ENCODE measurements around the gene CABLES1.

Gene CABLES1

DNA sequence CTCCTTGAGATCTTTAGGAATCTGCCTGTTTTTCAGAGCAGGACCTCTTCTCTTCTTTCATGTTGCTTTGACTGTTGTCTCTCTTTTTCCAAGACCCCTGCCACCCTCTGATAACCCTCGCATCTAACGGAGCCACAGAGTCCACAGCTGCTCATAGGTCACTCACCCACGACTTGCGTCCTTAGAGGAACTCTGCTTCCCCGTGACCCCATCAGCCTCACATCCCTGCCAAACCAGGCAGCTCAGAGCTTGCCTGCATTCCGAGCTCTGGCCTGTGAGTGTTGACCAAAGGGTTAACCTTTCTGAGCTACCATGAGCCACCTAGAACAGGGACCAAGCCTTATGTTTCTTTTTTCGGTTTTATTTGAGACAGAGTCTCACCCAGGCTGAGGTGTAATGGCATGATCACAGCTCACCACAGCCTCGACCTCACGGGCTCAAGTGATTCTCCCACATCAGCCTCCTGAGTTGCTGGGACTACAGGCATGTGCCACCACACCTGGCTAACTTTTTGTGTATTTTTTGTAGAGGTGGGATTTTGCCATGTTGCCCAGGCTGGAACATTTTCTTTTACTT, 36.4 kb downstream of the CABLES1 start:
- no peak for DNase-seq

DNA sequence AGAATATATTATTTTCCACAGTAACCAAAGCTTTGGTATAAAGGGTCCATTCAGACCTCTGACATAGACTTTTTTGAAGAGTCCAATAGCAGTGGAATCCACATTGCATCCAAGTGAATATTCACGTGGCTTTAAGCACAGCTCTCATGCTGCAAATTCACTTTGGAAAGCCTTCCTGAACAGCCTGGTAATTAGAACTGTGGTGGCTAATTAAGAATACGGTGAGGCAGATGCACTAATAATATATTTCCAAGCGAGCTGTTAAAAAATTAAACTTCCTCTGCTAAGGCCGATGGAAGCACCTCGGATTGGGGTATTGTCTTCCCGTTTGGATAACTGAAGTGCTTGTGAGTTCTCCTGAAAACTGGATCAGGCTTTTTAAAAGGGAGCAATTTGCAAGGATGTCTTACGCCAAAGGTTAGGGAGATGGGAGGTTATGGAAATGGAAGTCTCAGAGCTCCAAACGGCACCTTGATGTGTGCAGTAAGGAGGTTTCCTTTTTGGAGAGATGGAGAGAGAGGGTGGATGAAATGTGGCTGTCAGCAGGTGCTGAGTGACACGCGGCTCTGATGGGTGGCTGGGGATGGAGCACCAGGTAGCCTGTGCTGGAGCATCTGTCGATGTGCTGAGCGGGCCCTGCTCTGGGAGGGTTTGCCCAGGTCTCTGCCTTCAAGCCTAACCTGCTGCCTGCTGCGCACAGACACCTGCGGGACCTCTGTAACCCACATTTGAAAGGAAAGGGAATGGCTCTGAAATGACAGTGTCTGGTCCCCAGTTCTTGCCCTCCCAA, 37.5 kb downstream of the CABLES1 start:
- no peak for DNase-seq

DNA sequence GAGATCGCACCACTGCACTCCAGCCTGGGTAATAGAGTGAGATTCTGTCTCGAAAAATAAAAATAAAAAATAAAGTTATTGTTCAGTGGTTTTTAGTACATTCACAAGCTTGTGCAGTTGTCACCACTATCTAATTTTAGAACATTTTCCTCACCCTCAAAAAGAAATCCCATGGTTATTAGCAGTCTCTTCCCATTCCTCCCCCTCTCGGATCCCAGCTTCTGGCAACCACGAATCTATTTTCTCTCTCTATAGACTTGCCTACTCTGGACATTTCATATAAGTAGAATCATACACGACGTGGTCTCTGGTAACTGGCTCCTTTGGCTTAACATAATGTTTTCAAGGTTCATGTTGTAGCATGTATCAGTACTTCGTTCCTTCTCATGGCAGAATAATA, 38.6 kb downstream of the CABLES1 start:
- DNase-seq: no peak

DNA sequence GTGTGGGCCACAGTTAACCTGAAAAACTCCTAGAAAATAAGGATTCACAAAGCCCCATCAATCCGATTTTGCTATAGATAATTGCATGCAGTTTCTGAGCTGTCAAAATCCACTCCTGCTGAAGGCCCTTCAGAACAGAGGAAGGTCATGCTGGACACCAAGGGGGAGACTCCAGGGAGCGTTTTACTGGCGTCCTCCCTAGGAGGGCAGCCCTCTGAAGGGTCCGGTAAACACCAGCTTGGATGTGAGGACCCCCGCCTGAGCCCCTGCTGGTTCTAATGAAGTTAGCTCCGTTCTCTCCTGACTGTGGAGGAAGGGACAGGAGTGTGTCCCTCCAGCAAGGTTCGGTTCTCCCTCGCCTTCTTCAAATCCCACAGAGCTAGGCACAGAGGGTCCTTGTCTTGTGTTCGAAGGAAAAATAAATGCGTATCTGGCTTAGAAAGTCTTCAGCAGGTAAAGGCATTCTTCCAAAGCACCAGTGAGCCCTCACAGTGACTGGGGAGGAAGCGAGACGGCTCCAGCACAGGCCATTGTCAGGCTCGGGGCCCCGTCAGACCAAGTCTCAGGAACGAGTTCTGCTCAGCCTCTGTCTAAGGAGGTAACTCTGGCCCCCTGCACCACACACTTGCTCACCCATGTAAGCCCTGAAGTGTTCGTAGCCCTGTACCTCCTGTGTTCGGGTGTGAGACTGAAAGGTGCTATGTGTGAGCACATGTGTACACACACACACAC, 41.6 kb downstream of the CABLES1 start:
- no peak for DNase-seq

DNA sequence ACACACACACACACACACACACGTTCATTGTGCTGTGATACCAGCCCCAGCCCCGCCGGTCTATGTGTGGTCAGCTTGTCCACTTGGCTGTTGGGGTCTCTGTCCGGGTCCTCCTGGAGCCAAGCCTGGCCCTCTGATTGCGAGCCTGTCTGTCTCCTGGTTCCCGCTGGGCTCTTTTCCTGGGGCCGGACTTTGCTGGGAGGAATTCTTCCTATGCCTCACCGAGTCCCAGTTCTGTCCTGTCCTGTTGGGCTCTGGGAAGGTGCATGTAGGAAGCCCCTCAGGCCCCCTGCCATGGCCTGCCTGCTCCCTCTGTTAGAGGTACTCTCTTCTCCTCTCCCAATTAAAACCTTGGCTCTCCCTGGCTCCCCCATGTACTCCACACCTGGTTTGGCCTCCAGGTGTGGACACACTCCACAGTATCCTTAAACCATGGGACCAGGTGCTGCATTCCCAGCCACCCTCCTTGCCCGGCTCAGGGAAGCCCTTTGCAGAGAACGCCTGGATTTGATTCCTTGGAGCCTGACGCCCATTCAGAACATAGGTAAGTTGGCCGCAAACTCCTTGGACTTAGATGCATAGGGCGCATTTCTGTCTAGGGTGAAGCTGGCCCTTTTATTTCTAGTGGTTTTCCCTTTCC, 42.3 kb downstream of the CABLES1 start:
- no peak for DNase-seq

DNA sequence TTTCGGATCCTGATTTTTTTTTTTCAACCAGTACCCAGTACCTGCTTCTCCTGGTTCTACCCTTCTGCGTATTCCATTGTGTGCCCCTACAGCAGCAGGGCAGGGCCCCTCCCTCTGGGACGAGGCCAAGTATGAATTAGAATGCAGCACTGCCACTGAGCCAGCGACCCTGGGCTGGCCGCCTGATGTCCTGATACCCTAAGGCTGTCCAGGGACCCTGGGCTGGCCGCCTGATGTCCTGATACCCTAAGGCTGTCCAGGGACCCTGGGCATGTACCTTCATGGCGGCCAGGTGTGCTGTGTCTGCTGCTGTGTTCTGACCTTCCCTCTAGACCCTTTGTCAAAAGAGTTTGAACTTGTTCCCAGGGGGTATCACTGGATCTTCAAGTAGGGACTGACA, 42.9 kb downstream of the CABLES1 start:
- no peak for DNase-seq

DNA sequence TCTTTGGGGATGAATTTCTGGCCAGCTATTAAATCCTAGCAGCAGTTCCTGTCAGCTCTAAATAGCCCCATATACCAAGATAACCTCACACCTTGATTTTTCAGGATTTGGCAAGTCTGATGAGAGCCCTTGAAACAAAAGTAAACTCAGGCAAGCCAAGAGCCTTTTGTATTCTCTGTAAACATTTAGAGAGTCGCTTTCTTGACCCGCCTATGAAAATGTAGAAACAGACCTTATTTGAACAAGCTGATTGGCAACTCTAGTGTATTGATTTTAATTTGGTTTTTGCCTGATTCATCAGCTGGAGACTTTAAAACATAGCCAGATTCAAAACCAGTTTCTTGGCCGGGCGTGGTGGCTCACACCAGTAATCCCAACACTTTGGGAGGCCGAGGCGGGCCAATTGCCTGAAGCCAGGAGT, 43.4 kb downstream of the CABLES1 start:
- DNase-seq: no peak

DNA sequence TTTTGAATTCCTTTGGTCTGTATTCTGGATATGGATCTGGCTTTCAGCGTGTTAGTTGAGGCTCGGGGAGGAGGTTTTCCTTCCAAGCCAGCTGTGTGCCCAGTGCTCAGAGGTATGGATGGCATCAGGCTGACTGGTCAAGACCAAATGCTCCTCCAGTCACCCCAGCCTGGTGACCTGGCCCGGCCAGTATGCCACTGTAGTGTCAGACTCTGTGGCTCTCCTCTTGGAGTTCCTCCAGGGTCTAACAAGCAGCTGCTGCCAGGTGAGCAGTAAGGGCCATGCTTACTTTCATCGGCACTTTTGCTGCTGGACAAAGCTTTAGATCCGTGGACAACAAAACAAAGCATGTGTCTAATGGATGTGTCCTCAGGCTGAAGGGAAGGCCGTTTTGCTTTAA, 44.1 kb downstream of the CABLES1 start:
- DNase-seq: no peak

DNA sequence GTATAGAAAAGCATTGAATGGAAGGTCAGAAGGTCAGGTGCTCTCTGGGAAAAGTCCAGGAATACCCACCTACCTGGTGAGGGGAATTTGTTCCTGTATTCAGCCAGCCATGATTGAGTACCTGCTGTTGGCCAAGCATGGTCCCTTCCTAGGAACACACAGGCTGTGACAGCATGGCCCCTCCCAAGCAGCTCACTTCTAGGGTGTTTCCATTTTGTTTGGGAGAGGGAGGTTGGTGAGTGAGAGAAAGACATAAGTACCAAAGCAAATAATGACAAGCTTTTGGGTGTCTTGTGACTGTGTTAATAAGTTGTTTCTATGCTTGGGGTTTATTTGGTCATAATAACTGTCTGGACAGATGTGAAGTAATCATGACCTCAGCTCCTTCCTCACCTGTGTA, 46.3 kb downstream of the CABLES1 start:
- DNase-seq: no peak

DNA sequence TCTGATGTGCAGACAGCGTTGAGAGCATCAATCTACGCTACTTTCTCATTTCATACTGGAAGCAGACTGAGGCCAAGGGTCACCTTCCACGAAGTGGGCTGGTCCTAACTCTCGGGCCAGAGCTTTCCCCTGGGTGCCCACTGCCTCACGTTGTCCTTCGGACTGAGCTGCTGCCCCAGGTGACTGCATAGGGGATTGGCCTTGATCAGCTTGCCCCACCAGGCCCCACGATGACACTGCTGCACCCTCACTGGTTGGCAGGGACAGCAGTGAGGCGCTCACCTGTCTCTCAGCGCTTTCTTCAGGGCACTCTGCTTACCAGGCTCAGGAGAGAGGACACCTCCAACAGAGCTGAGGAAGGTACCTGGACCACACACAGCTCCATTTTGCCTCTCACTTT, 47.3 kb downstream of the CABLES1 start:
- DNase-seq: no peak

DNA sequence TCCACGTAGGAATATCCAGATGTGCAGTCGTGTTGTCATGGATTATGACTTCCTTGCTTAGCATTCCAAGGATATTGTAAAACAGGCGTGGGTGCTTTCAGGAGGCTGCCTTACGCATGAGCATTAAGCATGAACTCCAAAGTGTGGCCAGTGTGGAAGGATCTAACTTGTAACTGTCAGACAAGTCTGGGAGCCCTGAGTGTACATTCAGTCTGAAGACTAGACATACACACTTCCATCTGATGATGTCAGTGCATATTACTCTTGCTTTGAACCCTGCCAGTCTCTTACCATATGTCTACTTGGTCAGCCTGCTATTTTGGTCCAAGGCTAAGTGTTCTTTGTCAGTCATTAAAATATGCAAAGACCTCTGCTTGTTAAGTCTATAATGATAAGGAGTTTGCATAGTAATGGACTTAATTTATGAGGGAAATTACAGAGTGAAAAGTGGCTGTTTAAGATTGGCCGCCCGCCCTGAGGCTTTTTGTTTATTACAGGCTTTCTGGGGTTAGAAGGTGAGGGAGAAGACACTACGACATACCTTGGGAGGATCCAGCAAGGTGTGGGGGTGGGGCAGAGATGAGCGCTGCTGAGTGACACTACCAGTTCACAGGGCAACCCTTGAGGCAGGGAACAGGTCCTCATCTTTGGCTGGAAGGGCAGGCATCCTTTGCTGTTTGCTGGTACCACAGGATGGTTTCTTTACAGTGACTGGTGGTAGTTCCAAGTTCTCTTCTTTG, 48.3 kb downstream of the CABLES1 start:
- no peak for DNase-seq

DNA sequence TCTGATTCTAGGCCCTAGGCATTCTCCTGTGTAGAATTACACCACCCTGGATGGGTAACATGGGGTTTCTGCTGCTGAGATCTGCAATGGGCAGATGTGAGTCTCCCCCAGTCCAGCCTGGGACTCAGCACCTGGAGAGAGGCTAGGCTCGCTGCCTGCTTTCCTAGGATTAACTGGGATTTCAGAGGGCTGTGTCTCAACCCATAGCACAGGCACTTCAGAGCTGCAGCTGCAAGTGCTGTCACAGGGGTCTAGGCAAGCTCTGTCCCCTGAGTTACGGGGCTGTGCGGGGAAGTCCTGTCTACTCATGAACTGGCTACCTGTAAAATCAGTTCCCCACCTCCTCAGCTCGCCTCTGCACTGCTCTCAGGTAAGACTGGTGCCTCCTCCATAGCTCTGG, 51.5 kb downstream of the CABLES1 start:
- no peak for DNase-seq

DNA sequence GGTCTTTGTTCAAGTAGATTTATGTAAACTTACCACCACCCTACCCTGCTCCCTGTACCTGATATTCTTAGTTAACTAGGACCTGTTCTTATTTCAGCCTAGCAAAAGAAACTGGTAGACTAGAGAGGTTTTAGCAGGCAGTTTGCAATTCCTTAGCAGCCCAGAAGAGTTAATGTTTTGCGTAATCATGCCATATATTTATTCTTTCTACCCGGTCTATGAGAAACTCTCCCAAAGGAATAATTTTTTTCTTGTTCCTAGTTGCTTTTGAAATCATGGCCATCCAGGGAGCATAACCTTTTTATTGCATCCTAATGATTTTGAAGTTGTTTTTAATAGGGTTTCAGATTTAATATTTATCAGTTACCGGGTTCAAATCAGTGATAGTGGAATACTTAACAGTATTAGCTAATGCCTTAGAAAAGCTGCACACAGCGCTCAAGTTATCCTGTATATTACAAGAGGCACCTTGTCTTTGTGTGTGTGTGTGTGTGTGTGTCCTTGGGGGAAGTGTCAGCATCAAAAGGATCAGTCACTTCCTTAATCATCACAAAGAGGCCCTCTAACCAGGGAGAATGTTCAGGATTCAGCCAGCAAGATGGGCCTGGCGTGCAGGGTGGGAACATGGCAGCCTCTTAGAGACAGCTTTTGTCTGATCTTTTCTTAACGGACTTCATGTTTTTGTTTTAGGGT, 52.9 kb downstream of the CABLES1 start:
- DNase-seq: no peak

DNA sequence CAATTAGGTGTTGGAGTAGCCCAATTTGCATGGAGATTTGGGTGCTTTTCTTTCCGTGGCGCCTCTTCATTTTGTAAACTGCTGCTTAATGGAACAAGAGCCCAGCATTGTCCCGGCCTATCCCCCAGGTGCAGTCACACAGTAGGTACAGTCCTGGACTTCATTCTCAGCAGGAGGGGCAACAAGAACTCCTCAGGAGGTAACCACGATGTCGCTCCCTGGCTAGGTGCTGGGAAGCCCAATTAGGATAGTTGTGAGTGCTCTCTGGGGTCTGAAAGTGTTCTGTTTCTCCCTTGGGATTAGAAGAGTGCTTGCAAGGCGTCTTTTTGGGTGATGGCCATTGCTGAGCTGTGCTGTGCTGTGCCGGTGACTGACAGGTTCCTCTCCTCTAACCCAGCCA, 53.8 kb downstream of the CABLES1 start:
- DNase-seq: no peak

DNA sequence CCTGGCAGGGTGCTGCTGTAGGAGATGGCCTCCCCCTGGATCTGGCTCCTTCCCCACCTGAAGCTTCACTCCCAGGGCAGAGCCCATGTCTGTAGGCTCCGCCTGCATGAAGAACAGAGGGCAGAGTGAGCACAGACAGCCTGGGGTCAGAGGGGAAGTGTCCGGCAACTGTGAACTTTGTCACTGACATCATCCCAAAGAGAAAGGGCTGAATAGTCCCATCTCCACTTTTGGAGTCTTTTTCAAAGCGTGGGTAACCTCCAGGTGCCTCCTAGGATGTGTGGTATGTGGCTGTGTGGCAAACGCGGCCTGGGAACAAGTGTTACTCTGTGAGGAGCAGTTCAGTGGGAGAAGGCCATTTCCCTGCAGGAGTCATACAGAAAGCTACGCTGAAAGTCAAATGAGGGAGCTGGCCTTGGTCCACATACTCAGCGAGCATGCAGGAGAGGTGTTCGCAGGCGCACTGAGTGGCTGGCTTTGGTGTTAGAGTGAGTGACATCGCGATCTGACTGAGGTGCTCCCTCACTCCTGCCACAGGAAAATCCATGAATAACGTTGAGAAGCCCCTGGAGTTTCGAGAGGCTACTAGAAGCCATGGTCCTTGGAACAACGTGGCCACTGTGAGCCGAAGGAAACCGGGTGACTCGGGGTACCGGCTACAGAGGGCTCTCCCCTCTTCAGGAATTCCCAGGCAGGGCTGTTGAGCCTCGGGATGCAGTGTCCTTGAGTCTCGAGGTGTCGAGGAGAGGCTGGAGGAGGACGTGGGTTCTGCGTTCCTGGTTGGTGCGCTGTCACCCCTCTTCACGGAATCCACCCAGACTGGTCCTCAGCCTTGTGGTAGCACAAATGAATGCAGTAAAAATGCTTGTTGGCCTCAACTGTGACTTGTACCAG, 54.7 kb downstream of the CABLES1 start:
- DNase-seq: no peak

DNA sequence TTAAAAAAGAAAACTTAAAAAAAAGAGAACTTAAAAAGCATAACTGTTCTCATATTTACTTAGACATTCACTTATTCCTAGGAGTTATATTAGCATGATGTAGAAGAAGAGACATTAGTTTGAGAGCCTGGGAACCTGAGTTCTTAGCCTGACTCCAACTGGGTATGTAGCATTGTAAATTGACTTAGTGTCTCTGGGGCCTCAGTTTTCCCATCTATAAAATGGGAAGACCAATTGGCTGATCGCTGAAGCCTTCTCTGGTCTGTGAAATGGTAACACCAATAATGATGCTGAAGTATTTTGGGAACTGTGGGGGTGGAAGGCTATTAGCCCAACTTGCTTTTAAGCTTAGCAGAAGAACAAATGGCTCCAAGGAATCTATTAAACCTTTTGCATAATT, 55.9 kb downstream of the CABLES1 start:
- no peak for DNase-seq

DNA sequence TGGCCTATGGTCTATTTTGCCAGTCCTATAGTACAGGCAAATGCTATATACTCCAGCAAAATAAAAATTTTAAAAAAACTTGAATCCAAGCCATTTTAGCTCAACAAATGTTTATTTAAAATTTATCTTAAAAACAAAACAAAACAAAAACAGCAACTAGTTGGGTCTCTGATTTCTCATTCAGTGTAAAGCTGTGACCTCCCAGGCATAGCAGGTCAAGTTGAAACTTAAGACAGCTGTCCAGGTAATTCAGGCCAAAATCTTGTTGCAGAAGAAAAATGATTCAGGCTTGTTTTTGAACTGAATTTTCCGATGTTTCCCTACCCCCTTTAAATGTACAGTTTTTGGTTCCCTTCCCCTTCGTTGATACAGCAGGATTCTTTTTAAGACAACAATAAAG, 58.5 kb downstream of the CABLES1 start:
- no peak for DNase-seq

DNA sequence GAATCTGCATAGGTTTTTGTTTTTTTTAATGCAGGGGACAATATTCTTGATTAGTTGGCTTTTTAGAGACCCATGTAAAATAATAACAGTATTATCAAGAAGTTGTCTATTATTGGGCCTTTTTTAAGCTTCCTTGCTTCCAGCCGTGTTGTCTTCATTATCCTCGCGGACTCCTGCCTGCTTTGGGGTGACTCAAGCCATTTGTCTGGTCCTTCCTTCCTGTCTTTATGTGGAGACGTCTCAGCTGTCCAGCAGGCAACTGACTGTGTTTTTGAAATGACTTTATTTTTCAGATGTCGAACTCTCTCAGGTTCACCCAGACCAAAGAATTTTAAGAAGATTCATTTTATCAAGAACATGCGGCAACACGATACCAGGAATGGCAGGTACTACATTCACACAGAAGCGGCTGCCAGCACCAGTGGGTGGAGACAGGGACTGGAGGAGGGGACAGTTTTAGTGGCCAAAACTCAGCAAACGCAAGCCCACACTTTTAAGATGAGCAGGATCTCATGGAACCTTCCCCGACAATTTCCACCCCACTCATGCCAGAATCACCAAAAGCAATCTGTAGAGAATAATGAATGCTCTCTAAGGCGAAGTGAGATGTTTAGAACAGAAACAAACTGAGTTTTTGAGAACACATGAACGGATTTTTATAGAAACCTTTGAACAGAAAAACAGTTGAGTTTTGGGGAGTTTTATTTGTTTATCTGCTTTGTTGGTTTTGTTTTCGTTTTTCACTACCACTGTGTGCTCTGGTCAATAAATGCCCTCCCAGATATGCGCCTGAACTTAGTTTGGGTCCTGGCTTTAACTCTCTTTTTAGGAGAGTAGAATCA, 59.1 kb downstream of the CABLES1 start:
- no peak for DNase-seq

DNA sequence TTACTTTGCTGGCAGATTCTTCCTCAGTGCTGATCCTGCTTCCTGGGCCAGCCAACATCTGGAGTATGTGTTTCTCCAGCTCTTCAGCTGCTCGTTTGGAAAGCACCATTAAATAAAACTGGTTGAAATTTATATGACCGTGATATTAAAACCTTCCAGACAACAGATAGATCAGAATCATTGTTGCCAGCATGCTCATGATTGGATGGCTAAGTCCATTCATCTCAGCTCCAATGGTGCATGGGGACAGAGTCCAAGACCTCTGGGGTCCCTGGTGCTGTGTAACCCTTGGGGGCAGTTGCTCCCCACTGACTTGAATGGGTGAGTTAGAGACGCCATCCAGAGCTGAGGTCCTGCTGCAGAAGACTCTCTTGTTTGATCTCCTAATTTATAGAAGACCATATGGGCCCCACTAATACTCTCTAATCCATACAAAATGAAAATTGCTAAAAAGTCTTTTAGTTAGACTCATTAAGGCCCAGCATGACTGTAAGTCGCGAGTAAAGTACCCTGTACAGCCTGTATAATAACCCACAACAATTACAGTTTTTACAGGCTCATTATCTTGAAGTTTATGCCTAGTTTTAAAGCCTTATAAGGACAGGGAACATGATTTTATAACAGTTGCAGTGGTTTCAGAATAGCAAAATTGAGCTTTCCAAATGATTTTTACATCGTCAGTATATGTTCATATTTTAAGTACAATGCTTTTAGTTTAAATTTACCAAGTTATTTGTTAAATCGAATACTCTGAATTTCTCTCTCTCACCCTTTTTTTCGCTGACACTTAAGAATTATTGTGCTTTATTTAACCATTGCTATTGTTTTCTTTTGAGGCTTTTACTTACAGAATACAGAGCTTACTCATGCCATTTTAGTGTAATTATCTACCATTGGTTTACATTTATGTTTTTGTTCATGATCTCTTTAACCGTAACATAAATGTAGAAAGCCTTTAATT, 60.0 kb downstream of the CABLES1 start:
- DNase-seq: no peak

Data from GF-D8 (cell line).